ENCODE measurements around the gene PPP1R16B.

Gene PPP1R16B

GRCh38 chr20:38762174-38762573 is 43.3 kb upstream of the PPP1R16B start:
- no peak for TF ChIP-seq SIN3A (IDR thresholded peaks at IDR 0.05; ENCODE audit: borderline replicate concordance, insufficient read depth, low read length)
- TF ChIP-seq POLR2AphosphoS5 (IDR thresholded peaks at IDR 0.05; ENCODE audit: low read depth, low read length), result no peak
- TF ChIP-seq TAF1 (IDR thresholded peaks at IDR 0.05; ENCODE audit: borderline replicate concordance, insufficient read depth, low read length), result no peak
- no peak for TF ChIP-seq FOXP2 (optimal IDR thresholded peaks at IDR 0.05; ENCODE audit: borderline replicate concordance, extremely low read depth, extremely low read length, insufficient read depth)
- TF ChIP-seq REST (IDR thresholded peaks at IDR 0.05; ENCODE audit: insufficient read depth in 1 of 2, low read depth in 2 of 2, low read length in 2 of 2), result no peak

- TF ChIP-seq POLR2AphosphoS5 (IDR thresholded peaks at IDR 0.05; ENCODE audit: low read depth, low read length) (no peak), SIN3A (IDR thresholded peaks at IDR 0.05; ENCODE audit: borderline replicate concordance, insufficient read depth, low read length) (no peak), REST (IDR thresholded peaks at IDR 0.05; ENCODE audit: insufficient read depth in 1 of 2, low read depth in 2 of 2, low read length in 2 of 2) (no peak), FOXP2 (optimal IDR thresholded peaks at IDR 0.05; ENCODE audit: borderline replicate concordance, extremely low read depth, extremely low read length, insufficient read depth) (no peak), TAF1 (IDR thresholded peaks at IDR 0.05; ENCODE audit: borderline replicate concordance, insufficient read depth, low read length) (no peak)
Observed at GRCh38 chr20:38763616-38764015, 41.9 kb upstream of the PPP1R16B start.

- no peak for TF ChIP-seq FOXP2 (optimal IDR thresholded peaks at IDR 0.05; ENCODE audit: borderline replicate concordance, extremely low read depth, extremely low read length, insufficient read depth)
Observed at GRCh38 chr20:38764567-38765318, 40.8 kb upstream of the PPP1R16B start.

GRCh38 chr20:38766071-38766470 is 39.4 kb upstream of the PPP1R16B start:
- no peak for TF ChIP-seq REST (IDR thresholded peaks at IDR 0.05; ENCODE audit: insufficient read depth in 1 of 2, low read depth in 2 of 2, low read length in 2 of 2)
- TF ChIP-seq POLR2AphosphoS5 (IDR thresholded peaks at IDR 0.05; ENCODE audit: low read depth, low read length), result no peak
- no peak for TF ChIP-seq TAF1 (IDR thresholded peaks at IDR 0.05; ENCODE audit: borderline replicate concordance, insufficient read depth, low read length)
- no peak for TF ChIP-seq SIN3A (IDR thresholded peaks at IDR 0.05; ENCODE audit: borderline replicate concordance, insufficient read depth, low read length)
- no peak for TF ChIP-seq FOXP2 (optimal IDR thresholded peaks at IDR 0.05; ENCODE audit: borderline replicate concordance, extremely low read depth, extremely low read length, insufficient read depth)

GRCh38 chr20:38769376-38770295 is 35.9 kb upstream of the PPP1R16B start:
- no peak for TF ChIP-seq REST (IDR thresholded peaks at IDR 0.05; ENCODE audit: insufficient read depth in 1 of 2, low read depth in 2 of 2, low read length in 2 of 2)
- TF ChIP-seq FOXP2 (optimal IDR thresholded peaks at IDR 0.05; ENCODE audit: borderline replicate concordance, extremely low read depth, extremely low read length, insufficient read depth), result no peak
- TF ChIP-seq TAF1 (IDR thresholded peaks at IDR 0.05; ENCODE audit: borderline replicate concordance, insufficient read depth, low read length), result no peak
- TF ChIP-seq POLR2AphosphoS5 (IDR thresholded peaks at IDR 0.05; ENCODE audit: low read depth, low read length), result no peak
- no peak for TF ChIP-seq SIN3A (IDR thresholded peaks at IDR 0.05; ENCODE audit: borderline replicate concordance, insufficient read depth, low read length)
